Activated CD8-positive, alpha-beta T cell treated with anti-CD3 and anti-CD28 coated beads for 36 hours (primary cell): ENCODE results near the gene LSS. TPM values are rescaled to one million over a fixed set of nuclear protein-coding genes. Genes with fewer than 3 reads are reported as not detected.

Experiments used
- ATAC-seq: fragments of 200-7000 bp; cut with Tn5 transposase; one replicate; pipeline ENCODE4 v1.10.0; 2021; ENCODE audit warnings: mild to moderate bottlenecking, moderate library complexity
- CTCF ChIA-PET: fragments of 350-600 bp; sonication (Branson Sonifier 250); formaldehyde crosslinking; loops from one replicate; lab custom pipeline; 2021; ENCODE audit warnings: antibody characterized with exemption; lab: Charles Lee
- POLR2A ChIA-PET: fragments of 350-600 bp; sonication (Branson Sonifier 250); formaldehyde crosslinking; loops from one replicate; lab custom pipeline; 2021; ENCODE audit warnings: antibody characterized with exemption; lab: Charles Lee
- DNase-seq: peaks from one replicate; pipeline ENCODE4 v3.0.0-alpha.2; 2020
- H3K27ac Mint-ChIP-seq: one replicate; pipeline ENCODE4 v1.8.0; 2021; ENCODE audit warnings: mild to moderate bottlenecking, mixed read lengths
- H3K27me3 Mint-ChIP-seq: one replicate; pipeline ENCODE4 v1.8.0; 2021; ENCODE audit warnings: mixed read lengths
- H3K36me3 Mint-ChIP-seq: one replicate; pipeline ENCODE4 v1.8.0; 2021; ENCODE audit warnings: low read depth, mixed read lengths
- H3K4me1 Mint-ChIP-seq: one replicate; pipeline ENCODE4 v1.8.0; 2021; ENCODE audit warnings: low read depth, mixed read lengths
- H3K4me3 Mint-ChIP-seq: one replicate; pipeline ENCODE4 v1.8.0; 2021; ENCODE audit warnings: mild to moderate bottlenecking, moderate library complexity, mixed read lengths
- H3K9me3 Mint-ChIP-seq: one replicate; pipeline ENCODE4 v1.8.0; 2021; ENCODE audit warnings: mixed read lengths
- CTCF ChIP-seq: fragments of 200-600 bp; IDR thresholded peaks from one replicate; pipeline ENCODE4 v1.8.0; 2022; ENCODE audit warnings: antibody characterized with exemption, mild to moderate bottlenecking
- intact Hi-C: fragments of 100-400 bp; cut with micrococcal nuclease; formaldehyde crosslinking; loops from one replicate; pipeline ENCODE4 v1.10.0; 2022
- total RNA-seq, 2 experiments: library from RNA; stranded (reverse); gene quantifications; one replicate each; pipeline ENCODE4 v1.2.3, GENCODE V29; 2021

Gene LSS
- total RNA-seq, 2 experiments from 2014 or later: 20.3 to 20.4 TPM

GRCh38 chr21:46255758-46256337, 27.3 kb upstream of the LSS start:
- H3K4me3 Mint-ChIP-seq: no peak overlapping the region
- intact Hi-C loops: no loop called here
- H3K4me1 Mint-ChIP-seq: peaks cover 23% of the 10 kb centered on the region
- H3K27me3 Mint-ChIP-seq: no peaks in the 10 kb centered on the region
- H3K36me3 Mint-ChIP-seq: peaks cover 63% of the 10 kb centered on the region
- H3K27ac Mint-ChIP-seq: peak overlapping the region; percentile 25
- H3K9me3 Mint-ChIP-seq: no peaks in the 10 kb centered on the region
- ATAC-seq: no peak
- no peak for DNase-seq
- ChIA-PET CTCF (no interaction called here), POLR2A (no interaction called here)
- no peak for TF ChIP-seq CTCF

GRCh38 chr21:46255166-46255565, 26.6 kb upstream of the LSS start:
- TF ChIP-seq CTCF: no peak
- Mint-ChIP-seq H3K27ac (peak overlapping the region; percentile 93), H3K4me3 (no peak overlapping the region), H3K9me3 (no peaks in the 10 kb centered on the region), H3K36me3 (peaks cover 66% of the 10 kb centered on the region), H3K4me1 (peaks cover 30% of the 10 kb centered on the region), H3K27me3 (no peaks in the 10 kb centered on the region)
- ChIA-PET POLR2A (no interaction called here), CTCF (no interaction called here)
- DNase-seq: no peak
- ATAC-seq: no peak
- intact Hi-C loops: no loop called here

GRCh38 chr21:46254208-46254975, 25.8 kb upstream of the LSS start:
- peaks cover 71% of the 10 kb centered on the region for H3K36me3 Mint-ChIP-seq
- TF ChIP-seq CTCF: no peak
- H3K4me3 Mint-ChIP-seq: no peak overlapping the region
- DNase-seq (no peak), ATAC-seq (no peak)
- H3K27me3 Mint-ChIP-seq: no peaks in the 10 kb centered on the region
- H3K27ac Mint-ChIP-seq: peak overlapping the region; percentile 93
- H3K4me1 Mint-ChIP-seq: peaks cover 34% of the 10 kb centered on the region
- POLR2A ChIA-PET: interaction anchor here (0.9 to 1.1 kb wide), 3 partner anchors 21 to 280 kb away, joined by 3 to 4 read pairs (median 3); no protein-coding TSS in a partner anchor
- no peaks in the 10 kb centered on the region for H3K9me3 Mint-ChIP-seq
- intact Hi-C loops: no loop called here
- CTCF ChIA-PET: interaction anchor here (0.9 to 2.4 kb wide), 2 partner anchors 25 to 31 kb away, joined by 5 to 6 read pairs; partner anchors contain the start of gene MCM3AP

- Mint-ChIP-seq H3K27me3 (no peaks in the 10 kb centered on the region), H3K4me3 (peak overlapping the region; percentile 6), H3K9me3 (no peaks in the 10 kb centered on the region), H3K4me1 (peaks cover 34% of the 10 kb centered on the region), H3K36me3 (peaks cover 70% of the 10 kb centered on the region), H3K27ac (peak overlapping the region; percentile 93)
- ChIA-PET POLR2A (interaction anchor here (0.9 to 1.8 kb wide), 6 partner anchors 10 to 280 kb away, joined by 3 to 4 read pairs (median 4); no protein-coding TSS in a partner anchor), CTCF (interaction anchor here (0.9 to 2.4 kb wide), 2 partner anchors 24 to 31 kb away, joined by 5 to 6 read pairs; partner anchors contain the start of gene MCM3AP)
- ATAC-seq: peak; percentile 97
- intact Hi-C loops: no loop called here
- peak; percentile 83 for DNase-seq
- no peak for TF ChIP-seq CTCF
Measured at GRCh38 chr21:46253610-46254124, 25.1 kb upstream of the LSS start.
